GM19035 (cell line): Measurements from ENCODE around the gene EPB41L4B.
"Not testable (repeated sequence)": the region's sequence is repeated elsewhere in the genome, so short reads cannot be mapped to it uniquely, and the experiment has no call there.

Source experiments
- ATAC-seq: cut with Tn5 transposase; IDR thresholded peaks from one replicate; pipeline ENCODE4 v1.9.1; 2021; ENCODE audit not compliant: unreplicated experiment

The EPB41L4B gene

GRCh38 chr9:109320742-109321448 lies at the start of gene EPB41L4B:
Gene EPB41L4B, minus strand, starts transcription at chr9:109321059. Its CDS starts 613 bp downstream, at chr9:109320446.
- ATAC-seq = peak; percentile 98

GRCh38 chr9:109369285-109369684 lies 48.4 kb upstream of the EPB41L4B start:
- ATAC-seq = no peak

- no peak for ATAC-seq
Observed at GRCh38 chr9:109360771-109361170, 39.9 kb upstream of the EPB41L4B start.

GRCh38 chr9:109358968-109359603 lies 38.2 kb upstream of the EPB41L4B start:
- ATAC-seq = not testable (repeated sequence)

- ATAC-seq = no peak
Observed at GRCh38 chr9:109355564-109356297, 34.9 kb upstream of the EPB41L4B start.

GRCh38 chr9:109354190-109354589 lies 33.3 kb upstream of the EPB41L4B start:
- no peak for ATAC-seq

- no peak for ATAC-seq
Observed at GRCh38 chr9:109351032-109351431, 30.2 kb upstream of the EPB41L4B start.

GRCh38 chr9:109349421-109349846 lies 28.6 kb upstream of the EPB41L4B start:
- ATAC-seq = no peak

GRCh38 chr9:109346904-109347303 lies 26.0 kb upstream of the EPB41L4B start:
- ATAC-seq = no peak

- no peak for ATAC-seq
Observed at GRCh38 chr9:109344866-109345265, 24.0 kb upstream of the EPB41L4B start.

GRCh38 chr9:109342878-109343277 lies 22.0 kb upstream of the EPB41L4B start:
- ATAC-seq = no peak

GRCh38 chr9:109341561-109341960 lies 20.7 kb upstream of the EPB41L4B start:
- no peak for ATAC-seq

GRCh38 chr9:109340979-109341378 lies 20.1 kb upstream of the EPB41L4B start:
- not testable (repeated sequence) for ATAC-seq

- no peak for ATAC-seq
Observed at GRCh38 chr9:109336409-109336808, 15.6 kb upstream of the EPB41L4B start.

- ATAC-seq = no peak
Observed at GRCh38 chr9:109335929-109336328, 15.1 kb upstream of the EPB41L4B start.

GRCh38 chr9:109335121-109335520 lies 14.3 kb upstream of the EPB41L4B start:
- no peak for ATAC-seq

- ATAC-seq = no peak
Observed at GRCh38 chr9:109331353-109331752, 10.5 kb upstream of the EPB41L4B start.

GRCh38 chr9:109329638-109330258 lies 8.9 kb upstream of the EPB41L4B start:
- ATAC-seq = no peak

GRCh38 chr9:109328978-109329637 lies 8.2 kb upstream of the EPB41L4B start:
- ATAC-seq = no peak

GRCh38 chr9:109325089-109325488 lies 4.2 kb upstream of the EPB41L4B start:
- no peak for ATAC-seq

- no peak for ATAC-seq
Observed at GRCh38 chr9:109323771-109324170, 2.9 kb upstream of the EPB41L4B start.
